HG03354 (cell line): ENCODE data around the gene STAU1.
"Not testable (repeated sequence)": the region's sequence is repeated elsewhere in the genome, so short reads cannot be mapped to it uniquely, and the experiment has no call there.

Experiments
- ATAC-seq: cut with Tn5 transposase; IDR thresholded peaks from one replicate; pipeline ENCODE4 v1.9.1; 2021; ENCODE audit warnings: mild to moderate bottlenecking; ENCODE audit not compliant: unreplicated experiment, poor library complexity, severe bottlenecking

Gene STAU1

DNA sequence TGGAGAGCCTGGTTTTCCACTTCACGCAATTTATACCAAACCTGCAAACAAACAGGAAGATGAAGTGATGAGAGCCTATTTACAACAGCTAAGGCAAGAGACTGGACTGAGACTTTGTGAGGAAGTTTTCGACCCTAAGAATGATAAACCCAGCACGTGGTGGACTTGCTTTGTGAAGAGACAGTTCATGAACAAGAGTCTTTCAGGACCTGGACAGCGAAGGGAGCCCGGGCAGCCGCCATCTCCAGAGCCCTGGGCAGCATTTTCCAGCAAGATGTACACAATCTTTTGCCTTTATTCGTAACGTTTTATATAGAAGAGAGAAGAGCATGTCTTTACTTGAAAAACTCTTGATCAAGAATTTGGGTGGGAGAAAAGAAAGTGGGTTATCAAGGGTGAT lies 53.3 kb downstream of the STAU1 start:
- ATAC-seq = not testable (repeated sequence)

DNA sequence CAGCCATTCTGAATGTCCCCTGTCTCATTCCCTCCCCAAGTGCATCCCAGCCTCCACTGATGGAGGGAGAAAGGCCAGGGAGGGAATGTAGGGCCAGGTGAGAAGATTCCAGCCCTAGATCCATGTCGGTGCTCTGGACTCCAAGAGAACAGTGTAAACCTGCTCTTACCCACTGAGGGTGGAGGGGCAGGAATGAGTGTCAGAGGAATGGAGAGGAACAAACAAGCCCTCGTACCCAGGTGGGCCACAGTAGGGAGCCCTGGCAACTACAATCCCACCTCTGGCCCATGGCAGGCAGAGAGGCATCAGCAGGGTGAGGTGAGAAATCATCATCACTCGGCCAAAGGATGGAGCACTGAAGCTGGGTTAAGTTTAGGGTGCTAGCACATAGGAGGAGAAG lies 54.6 kb downstream of the STAU1 start:
- no peak for ATAC-seq

DNA sequence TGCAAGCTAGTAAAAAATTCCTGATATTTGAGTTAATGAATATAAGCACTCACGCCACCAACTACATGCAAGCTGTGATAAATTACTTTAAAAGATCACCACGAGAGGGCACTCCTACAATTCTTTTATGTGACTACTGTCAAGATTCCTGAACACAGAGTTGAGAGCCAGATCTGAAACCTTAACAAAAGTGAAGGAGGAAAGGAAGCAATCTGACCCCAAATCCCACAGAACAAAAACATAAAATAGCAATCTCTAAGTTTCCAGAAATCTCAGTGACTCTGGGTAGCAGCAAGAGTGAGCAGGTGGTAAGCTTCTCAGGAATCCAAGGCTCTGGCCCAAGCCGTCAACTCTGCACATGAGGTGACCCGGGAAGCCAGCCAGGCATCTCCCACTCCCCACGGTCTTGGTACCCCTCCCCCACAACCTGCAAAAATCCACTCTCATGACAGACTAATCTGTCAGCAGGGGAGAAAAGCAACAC lies 55.1 kb downstream of the STAU1 start:
- no peak for ATAC-seq

DNA sequence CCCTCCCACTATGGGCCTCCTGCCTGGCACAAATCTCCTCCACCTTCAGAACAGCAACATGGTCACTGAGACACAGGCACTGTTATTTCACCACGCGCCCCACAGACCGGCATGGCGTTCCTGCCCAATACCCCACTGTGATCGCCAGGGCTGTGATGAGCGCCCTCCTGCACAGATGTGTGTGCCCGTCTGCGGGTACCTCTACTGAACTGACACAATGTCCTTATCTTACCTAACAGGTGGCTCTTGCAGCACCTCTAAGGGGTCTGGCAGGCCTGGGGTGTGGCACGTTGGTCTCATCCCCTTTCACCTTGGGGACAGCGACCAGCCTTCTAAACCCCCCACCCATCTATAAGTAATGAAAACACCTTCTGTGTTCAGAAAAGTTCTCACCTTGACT lies 64.2 kb downstream of the STAU1 start:
- no peak for ATAC-seq

DNA sequence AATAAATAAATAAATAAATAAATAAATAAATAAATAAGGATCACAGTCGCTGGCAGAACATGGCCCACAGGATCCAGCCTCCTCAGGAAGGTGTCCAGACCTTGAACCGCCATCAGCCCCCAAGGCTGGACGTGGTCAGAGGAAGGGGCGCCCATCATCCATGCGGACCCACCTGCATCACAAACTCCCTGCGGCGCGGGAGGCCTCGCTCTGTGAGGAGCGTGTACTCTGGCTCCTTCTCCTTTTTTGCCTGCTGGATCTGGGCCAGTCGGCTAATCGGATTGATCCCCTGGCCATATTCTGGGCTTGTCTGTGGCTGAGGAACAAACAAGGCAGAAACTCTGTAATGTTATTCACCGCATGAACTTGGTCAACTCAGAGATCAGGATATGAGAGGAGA lies 65.2 kb downstream of the STAU1 start:
- ATAC-seq = no peak

DNA sequence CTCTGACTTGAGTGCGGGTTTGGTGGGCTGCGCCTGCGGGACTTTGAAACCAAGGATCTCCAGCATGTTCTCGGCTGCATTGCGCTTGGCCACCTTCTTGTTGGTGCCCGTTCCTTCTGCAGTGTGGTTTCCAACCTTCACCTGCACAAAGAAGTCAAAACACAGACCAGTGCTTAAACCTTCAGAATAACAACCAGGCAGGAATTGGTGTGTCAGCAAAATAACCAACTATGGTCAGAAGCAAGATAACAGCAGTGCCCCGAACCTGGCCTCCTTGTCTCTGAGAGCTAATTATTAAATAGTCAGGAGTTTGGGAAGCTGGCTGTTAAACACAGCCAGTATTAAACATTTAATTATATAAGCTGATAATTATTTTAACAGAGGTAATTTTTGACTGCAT lies 68.1 kb downstream of the STAU1 start:
- ATAC-seq = no peak

DNA sequence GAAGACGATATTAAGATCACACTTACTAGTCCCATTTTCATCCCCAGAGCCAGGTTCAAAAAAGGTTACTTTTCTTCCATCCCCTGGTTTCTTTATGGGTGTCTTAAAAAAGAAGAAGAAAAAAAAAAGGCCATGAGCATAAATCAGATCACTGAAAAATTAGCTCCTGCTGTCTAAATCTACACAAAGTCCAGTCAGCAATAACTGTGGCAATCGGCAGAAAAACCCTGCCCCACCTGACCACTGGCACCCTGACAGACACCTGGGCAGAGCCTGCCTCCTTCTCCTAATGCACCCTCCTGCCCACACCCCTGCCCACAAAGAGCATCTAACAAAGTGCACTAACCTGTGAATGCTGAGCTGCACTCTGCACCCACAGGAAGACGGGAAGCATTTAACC lies 69.8 kb downstream of the STAU1 start:
- ATAC-seq = no peak

DNA sequence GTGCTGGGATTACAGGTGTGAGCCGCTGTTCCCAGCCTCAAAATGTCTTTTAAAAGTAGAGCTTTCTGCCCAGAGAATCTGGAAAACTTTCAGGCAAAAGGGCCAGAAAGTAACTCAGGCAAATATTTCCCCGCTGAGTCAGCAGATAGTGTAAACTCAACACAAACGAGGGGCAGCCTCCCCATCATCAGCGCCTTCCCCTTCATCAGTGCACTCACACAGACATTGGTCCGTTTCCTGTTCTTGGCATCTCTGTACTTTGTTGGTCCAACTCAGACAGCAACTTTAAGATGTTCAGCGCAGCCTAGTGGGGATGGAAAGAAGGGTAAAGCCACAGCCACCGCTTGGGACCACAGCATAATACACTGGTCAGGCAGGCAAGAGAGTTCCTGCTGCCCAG lies 72.6 kb downstream of the STAU1 start:
- no peak for ATAC-seq

DNA sequence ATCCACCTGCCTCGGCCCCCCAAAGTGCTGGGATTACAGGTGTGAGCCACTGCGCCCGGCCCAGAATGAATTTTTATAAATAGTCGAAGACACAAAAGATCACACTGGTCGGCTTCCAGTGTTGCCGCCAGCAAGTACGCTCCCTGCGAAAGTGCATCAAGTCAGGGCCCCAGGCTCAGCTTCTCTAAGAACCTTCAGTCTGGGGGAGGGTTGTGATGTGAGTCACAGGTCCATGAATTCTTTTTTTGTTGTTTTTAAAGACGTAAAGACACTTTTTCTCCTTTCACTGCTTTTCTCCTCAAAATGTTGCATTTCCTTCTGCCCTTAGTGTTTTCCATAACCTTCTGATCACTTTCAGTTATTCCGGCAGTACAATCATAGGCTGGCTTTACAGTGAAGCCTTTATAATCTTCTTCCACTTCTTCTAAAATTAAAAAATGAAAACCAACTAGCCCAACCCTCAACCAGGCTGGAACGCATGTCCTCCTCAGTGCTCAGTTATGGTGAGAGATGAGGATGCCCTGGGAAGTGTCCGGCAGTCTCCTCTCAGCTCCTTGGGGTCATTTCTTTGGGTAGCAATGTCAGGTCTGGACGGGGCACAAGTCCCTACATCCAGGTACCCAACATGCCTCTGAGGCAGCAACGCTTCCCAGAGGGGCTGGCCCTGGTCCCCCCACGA lies 75.4 kb downstream of the STAU1 start:
- ATAC-seq = no peak

DNA sequence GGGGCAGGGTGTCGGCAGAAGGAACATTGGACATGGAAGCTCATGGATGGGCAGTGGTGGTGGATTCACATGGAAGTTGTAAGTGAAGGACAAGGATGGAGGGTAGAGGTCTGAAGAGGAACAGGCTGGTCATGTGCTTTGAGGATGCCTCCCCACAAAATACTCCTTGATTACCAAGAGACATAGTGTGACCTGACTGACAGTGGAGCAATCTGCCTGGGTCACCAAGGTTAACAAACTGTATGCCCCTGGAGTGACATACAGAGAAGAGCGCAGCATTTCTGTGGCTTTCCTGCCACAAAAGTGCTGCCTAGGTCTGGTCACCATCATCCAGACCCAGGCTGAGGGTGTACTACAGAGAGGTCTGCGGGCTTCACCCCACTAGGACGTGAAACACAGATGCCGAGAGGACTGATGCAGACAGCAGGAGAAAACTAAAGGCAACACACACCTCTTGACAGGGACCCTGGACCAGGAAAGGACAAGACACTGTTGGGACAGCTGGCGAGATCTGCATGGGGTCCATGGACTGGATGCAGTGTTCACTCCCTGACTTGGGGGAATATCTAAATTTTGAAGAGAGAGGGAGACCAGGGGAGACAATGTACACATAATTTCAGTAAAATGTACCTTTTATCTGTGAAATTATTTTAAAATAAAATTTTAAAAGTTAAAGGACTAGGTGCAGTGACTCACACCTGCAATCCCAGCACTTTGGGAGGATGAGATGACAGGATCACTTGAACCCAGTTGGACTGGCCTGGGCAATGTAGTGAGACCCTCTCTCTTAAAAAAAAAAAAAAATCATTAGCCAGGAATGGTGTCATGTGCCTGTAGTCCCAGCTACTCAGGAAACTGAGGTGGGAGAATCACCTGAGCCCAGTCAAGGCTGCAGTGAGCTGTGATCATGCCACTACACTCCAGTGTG lies 77.1 kb downstream of the STAU1 start:
- ATAC-seq = no peak

DNA sequence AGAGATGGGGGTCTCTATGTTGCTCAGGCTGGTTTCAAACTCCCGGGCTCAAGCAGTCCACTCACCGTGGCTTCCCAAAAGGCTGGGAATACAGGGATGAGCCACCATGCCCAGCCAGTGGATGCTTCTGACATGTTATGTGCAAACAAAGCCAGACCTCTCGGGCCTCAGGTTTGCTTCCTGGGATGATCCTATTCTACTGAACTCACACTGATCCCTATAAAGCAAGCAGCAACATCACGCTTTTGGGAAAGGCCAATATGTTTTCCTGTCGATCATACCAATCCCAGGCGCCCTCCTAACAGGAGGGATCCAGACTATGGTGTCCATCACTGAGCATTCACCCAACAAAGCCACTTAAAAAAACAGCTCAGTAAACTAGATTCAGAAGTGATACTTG lies 81.8 kb downstream of the STAU1 start:
- no peak for ATAC-seq

DNA sequence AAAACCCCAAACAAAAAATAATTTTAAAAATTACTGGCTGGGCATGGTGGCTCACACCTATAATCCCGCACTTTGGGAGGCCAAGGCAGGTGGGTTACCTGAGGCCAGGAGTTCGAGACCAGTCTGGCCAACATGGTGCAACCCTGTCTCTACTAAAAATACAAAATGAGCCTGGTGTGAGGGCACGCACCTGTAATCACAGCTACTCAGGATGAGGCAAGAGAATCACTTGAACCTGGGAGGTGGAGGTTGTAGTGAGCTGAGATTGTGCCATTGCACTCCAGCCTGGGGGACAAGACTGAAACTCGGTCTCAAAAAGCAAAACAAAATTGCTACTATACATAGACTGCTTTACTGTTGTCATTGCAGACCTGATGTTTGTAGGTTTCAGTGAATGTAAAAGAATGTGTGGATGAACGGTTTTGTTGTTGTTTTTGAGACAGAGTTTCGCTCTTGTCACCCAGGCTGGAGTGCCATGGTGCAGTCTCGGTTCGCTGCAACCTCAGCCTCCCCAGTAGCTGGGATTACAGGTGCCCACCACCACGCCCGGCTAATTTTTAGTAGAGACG lies 83.1 kb downstream of the STAU1 start:
- ATAC-seq = not testable (repeated sequence)

DNA sequence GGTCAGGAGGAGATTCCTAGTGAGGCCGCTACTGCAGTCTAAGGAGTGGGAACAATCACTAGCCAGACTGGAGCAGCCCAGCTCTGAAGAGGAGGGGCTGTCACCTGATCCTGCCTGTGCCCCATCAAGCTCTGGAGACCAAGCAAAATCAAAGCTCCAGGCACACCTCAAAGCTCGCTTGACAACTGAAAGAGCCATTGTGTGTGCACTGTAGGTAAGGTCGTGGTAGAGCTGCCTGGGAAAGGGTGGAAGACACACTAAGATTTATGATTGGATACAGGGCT lies 83.8 kb downstream of the STAU1 start:
- ATAC-seq = no peak

DNA sequence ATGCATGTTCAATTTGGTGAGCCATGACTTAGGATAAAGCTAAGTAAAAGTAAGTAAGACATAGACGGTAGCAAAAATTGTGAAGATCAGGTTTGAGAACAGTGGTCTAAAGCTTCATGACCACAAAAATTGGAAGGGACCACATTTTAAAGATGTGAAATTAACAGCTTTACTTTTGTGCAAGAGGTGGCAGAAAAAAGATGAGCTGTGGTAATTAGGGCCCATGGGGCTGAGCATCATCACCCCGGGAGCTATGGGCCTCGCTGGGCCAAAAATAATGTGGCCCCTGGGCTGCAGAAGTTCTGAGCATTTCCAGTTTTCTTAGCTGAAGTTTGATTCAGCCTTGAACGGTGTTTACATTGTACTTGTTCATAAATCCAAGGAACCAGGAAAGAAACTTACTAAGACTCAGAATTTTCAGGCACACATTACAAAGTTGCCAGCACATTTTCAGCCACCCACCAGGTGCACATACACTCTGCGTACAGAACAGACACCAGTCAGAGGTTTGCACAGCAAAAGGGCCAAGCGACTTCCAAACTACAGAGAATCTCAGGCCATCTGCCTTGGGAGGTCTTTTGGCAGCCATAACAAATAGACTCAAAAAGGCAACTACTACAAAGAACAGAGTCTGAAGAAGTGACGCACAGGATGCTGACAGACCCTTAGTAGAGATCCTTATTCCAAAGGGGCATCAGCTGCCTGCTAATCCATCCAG lies 84.3 kb downstream of the STAU1 start:
- no peak for ATAC-seq

DNA sequence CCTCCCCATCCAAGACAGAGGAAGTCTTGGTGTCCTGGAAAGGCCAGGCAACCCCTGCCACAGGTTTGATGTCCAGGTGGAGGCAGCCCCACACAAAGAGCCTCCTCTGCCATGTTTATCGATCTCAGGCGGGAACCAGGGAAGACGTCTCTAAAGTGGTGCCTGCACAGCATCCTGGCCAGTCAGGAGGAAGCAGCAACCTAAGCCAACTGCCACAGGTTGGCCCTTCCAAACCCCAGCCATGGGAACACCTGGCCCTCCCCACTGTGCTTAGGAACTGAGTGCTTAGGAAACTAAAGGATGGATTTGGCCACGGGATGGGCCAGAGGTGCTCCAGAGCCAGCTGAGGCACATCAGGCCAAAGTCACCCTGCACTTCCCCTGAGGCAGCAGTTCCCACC lies 85.1 kb downstream of the STAU1 start:
- no peak for ATAC-seq

DNA sequence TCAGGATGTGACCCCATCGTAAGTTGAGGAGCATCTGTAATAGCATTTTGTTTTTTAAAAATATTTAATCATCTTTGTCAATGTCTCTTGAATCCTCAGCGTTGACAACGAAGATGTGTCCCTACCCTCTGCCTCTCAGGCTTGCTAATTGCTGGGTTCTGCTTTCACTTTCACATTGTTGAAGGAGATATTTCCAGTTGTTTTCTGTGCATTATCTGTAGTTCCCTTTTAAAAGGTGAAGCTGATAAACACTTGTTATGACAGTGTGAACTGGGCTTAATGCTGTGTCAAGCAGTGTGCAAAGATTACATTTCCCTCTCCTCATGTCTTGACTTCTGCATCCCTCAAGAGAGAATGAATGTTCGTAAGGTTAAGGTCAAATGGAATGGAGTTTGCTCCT lies 87.2 kb downstream of the STAU1 start:
- ATAC-seq = no peak

DNA sequence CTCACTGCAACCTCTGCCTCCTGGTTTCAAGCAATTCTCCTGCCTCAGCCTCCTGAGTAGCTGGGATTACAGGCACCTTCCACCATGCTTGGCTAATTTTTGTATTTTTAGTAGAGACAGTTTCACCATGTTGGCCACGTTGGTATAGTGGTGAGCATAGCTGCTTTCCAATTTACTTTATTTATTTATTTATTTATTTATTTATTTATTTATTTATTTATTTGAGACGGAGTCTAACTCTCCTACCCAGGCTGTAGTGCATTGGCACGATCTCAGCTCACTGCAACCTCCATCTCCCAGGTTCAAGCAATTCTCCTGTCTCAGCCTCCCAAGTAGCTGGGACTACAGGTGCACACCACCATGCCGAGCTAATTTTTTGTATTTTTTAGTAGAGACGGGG lies 87.8 kb downstream of the STAU1 start:
- ATAC-seq = not testable (repeated sequence)

DNA sequence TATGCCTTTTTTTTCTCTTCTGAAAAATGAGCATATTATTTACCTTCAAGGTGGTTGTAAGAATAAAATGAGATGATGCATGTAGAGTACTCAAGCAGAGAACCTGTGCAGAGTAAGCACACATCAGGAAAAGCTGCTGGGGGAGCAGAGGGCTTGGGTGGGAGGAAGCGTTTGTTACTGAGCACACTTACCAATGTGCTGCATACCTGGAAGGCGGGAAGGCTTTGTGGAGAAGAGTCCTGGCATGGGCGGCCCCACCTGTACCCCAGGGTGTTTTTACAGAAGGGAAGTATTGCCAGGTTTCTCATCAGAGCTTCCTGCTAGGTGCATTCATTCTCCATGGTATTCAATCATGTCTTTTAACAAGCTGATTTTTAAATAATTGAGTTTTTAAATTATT lies 89.1 kb downstream of the STAU1 start:
- ATAC-seq = no peak

DNA sequence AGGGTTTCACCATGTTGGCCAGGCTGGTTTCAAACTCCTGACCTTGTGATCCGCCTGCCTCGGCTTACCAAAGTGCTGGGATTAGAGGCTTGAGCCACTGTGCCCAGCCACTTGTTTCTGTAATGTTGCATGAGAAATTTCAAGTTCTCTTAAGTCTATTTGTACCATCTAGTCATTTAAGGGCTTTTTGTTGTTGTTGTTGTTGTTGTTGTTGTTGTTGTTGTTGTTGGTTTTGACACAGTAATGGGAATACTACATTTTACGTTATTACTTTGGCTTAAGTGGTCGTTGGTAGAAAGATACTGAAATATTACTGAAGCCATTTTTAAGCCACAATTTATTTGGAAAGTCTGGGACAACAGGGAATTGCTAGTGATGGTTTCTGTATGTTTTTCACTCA lies 90.0 kb downstream of the STAU1 start:
- ATAC-seq = no peak

DNA sequence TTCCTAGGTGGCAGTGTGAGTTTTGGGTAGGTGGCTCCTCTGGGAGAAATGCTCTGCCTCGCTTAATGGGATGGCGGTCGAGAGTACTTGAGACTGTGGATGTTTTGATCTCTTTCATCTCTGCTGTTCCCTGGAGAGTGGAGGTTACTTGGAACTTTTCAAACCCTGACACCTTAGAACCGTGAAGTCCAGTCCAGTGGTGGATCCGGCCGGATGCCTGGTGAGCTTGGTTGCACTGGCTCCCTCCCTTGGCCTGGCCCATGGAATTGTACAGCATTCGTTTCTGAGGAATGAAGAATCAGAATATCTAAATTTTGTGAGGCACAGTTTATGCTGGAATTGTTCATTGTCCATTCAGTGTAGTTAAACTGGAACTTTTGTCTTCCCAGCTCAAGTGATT lies 91.0 kb downstream of the STAU1 start:
- no peak for ATAC-seq
